ENCODE measurements around the gene VPS9D1.

DNA sequence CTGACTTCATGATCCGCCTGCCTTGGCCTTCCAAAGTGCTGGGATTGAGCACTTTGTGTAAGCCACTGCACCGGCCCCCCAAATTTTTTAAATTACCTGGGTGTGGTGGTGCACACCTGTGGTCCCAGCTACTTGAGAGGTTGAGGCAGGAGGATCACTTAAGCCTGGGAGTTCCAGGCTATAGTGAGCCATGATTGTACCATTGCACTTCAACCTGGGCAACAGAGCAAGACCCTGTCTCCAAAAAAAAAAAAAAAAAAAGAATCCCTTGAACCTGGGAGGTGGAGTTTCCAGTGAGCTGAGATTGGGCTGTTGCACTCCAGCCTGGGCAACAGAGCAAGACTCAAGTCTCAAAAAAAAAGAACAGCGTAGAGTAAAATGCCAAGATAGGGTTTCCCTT, 15.9 kb upstream of the VPS9D1 start:
- TF ChIP-seq, protein P1, sequence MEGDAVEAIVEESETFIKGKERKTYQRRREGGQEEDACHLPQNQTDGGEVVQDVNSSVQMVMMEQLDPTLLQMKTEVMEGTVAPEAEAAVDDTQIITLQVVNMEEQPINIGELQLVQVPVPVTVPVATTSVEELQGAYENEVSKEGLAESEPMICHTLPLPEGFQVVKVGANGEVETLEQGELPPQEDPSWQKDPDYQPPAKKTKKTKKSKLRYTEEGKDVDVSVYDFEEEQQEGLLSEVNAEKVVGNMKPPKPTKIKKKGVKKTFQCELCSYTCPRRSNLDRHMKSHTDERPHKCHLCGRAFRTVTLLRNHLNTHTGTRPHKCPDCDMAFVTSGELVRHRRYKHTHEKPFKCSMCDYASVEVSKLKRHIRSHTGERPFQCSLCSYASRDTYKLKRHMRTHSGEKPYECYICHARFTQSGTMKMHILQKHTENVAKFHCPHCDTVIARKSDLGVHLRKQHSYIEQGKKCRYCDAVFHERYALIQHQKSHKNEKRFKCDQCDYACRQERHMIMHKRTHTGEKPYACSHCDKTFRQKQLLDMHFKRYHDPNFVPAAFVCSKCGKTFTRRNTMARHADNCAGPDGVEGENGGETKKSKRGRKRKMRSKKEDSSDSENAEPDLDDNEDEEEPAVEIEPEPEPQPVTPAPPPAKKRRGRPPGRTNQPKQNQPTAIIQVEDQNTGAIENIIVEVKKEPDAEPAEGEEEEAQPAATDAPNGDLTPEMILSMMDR (IDR thresholded peaks at IDR 0.05; ENCODE audit: low read depth, low read length, missing input control), result no peak
- TF ChIP-seq YY1 (IDR thresholded peaks at IDR 0.05) (no peak), TAF1 (conservative IDR thresholded peaks at IDR 0.05) (no peak), GABPA (IDR thresholded peaks at IDR 0.05 in 1 of 2, conservative IDR thresholded peaks at IDR 0.05 in 1 of 2) (no peak), JUND (IDR thresholded peaks at IDR 0.05) (no peak), EGR1 (IDR thresholded peaks at IDR 0.05; ENCODE audit: low read depth in 2 of 2) (no peak), SP1 (IDR thresholded peaks at IDR 0.05) (no peak)
- TF ChIP-seq, protein P2, sequence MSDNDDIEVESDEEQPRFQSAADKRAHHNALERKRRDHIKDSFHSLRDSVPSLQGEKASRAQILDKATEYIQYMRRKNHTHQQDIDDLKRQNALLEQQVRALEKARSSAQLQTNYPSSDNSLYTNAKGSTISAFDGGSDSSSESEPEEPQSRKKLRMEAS (IDR thresholded peaks at IDR 0.05), result no peak

Data from liver (tissue), 3 donors.